ENCODE results near the gene MATN3. TPM values are rescaled to one million over a fixed set of nuclear protein-coding genes. Genes with fewer than 3 reads are reported as not detected.

MATN3 gene
- total and polyA plus RNA-seq, 7 donors = 0.32 to 0.82 (median 0.55) TPM; not detected in 2

DNA sequence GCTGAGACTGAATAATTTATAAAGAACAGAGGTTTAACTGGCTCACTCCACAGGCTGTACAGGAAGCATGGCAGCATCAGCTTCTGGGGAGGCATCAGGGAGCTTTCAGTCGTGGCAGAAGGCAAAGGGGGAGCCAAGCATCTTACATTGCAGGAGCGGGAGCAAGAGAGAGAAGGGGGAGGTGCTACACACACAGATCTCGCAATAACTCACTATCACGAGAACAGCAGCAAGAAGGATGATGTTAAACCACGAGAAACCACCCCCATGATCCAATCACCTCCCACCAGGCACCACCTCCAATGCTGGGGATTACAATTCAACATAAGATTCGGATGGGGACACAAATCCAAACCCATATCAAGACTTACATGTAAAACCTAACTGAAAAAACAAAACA is 17.8 kb upstream of the MATN3 start:
- WGBS, 2 donors = 93 to 96% methylated on average over 6 of the region's 6 CpGs
- H3K4me3 ChIP-seq = no peak overlapping the region
- TF ChIP-seq CTCF (IDR thresholded peaks at IDR 0.05) (no peak), EP300 (IDR thresholded peaks at IDR 0.05) (no peak), POLR2A (IDR thresholded peaks at IDR 0.05) (no peak), POLR2AphosphoS5 (IDR thresholded peaks at IDR 0.05) (no peak)
- no peak for DNase-seq
- H3K9me3 ChIP-seq = peaks cover 0 to 2% (median 0%) of the 10 kb centered on the region in 4 donors
- H3K4me1 ChIP-seq = peaks cover 0 to 45% (median 38%) of the 10 kb centered on the region in 4 donors
- intact Hi-C loops (cut with DNase I) = no loop called here
- peaks cover 16 to 75% (median 43%) of the 10 kb centered on the region in 4 donors for H3K36me3 ChIP-seq
- H3K27ac ChIP-seq = no peak overlapping the region
- H3K27me3 ChIP-seq = no peaks in the 10 kb centered on the region

- DNase-seq = no peak
- Histone ChIP-seq H3K4me1 (peaks cover 0 to 22% (median 16%) of the 10 kb centered on the region in 4 donors), H3K36me3 (peaks cover 5 to 51% (median 27%) of the 10 kb centered on the region in 4 donors), H3K4me3 (no peak overlapping the region), H3K9me3 (peaks cover 0 to 2% (median 0%) of the 10 kb centered on the region in 4 donors), H3K27ac (peak overlapping the region; percentile 44 to 75 (median 65)), H3K27me3 (no peaks in the 10 kb centered on the region)
- WGBS, 2 donors = 57 to 77% methylated on average over 3 of the region's 3 CpGs
- TF ChIP-seq POLR2AphosphoS5 (IDR thresholded peaks at IDR 0.05) (no peak), EP300 (IDR thresholded peaks at IDR 0.05) (no peak), CTCF (IDR thresholded peaks at IDR 0.05) (no peak), POLR2A (IDR thresholded peaks at IDR 0.05) (no peak)
- intact Hi-C loops (cut with DNase I) = no loop called here
Observed at GRCh38 chr2:20027705-20028434, 15.4 kb upstream of the MATN3 start.

- TF ChIP-seq CTCF (IDR thresholded peaks at IDR 0.05) (no peak), POLR2AphosphoS5 (IDR thresholded peaks at IDR 0.05) (peak in 1 of 4 donors; percentile 14)
- Histone ChIP-seq H3K36me3 (peaks cover 5 to 45% (median 23%) of the 10 kb centered on the region in 4 donors), H3K27ac (peak overlapping the region; percentile 44 to 75 (median 65)), H3K27me3 (no peaks in the 10 kb centered on the region), H3K4me1 (peaks cover 0 to 19% (median 15%) of the 10 kb centered on the region in 4 donors), H3K9me3 (peaks cover 0 to 2% (median 0%) of the 10 kb centered on the region in 4 donors), H3K4me3 (no peak overlapping the region)
- no peak for DNase-seq
- 17 to 63% methylated on average over 4 of the region's 4 CpGs for WGBS, 2 donors
- intact Hi-C loops (cut with DNase I) = no loop called here
Observed at GRCh38 chr2:20027260-20027677, 14.8 kb upstream of the MATN3 start.

GRCh38 chr2:20025065-20025786 is 12.8 kb upstream of the MATN3 start:
- Histone ChIP-seq H3K27me3 (no peaks in the 10 kb centered on the region), H3K36me3 (peaks cover 5 to 25% (median 8%) of the 10 kb centered on the region in 4 donors), H3K9me3 (peaks cover 0 to 1% (median 0%) of the 10 kb centered on the region in 4 donors), H3K4me3 (no peak overlapping the region), H3K4me1 (peaks cover 0 to 19% (median 15%) of the 10 kb centered on the region in 4 donors), H3K27ac (no peak overlapping the region)
- 95 to 96% methylated on average over 3 of the region's 3 CpGs for WGBS, 2 donors
- no peak for TF ChIP-seq POLR2AphosphoS5 (IDR thresholded peaks at IDR 0.05)
- TF ChIP-seq CTCF (IDR thresholded peaks at IDR 0.05) = no peak
- TF ChIP-seq POLR2A (IDR thresholded peaks at IDR 0.05) = no peak
- no peak for TF ChIP-seq EP300 (IDR thresholded peaks at IDR 0.05)
- no peak for DNase-seq
- intact Hi-C loops (cut with DNase I) = no loop called here
